ENCODE measurements around the gene BICD1.

DNA sequence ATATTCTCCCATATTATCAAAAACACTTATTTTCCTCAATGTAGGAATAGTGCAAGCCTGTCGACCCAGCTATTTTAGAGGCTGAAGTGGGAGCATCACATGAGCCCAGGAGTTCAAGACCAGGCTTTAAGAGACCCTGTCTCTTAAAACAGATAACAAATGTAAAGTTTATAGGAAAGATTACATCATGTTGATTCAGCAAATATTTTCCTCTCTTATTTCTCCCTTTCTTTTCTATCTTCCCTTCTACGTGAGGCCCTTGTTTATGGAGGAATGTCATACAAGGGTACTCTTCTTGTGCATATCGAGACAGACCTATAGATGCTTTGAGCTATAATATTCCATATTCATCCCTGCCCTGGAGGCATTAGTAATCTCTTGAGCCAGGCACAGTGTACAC is 256.2 kb downstream of the BICD1 start:
- TF ChIP-seq EZH2 (IDR thresholded peaks at IDR 0.05; ENCODE audit: low read depth): no peak
- TF ChIP-seq, protein P1, sequence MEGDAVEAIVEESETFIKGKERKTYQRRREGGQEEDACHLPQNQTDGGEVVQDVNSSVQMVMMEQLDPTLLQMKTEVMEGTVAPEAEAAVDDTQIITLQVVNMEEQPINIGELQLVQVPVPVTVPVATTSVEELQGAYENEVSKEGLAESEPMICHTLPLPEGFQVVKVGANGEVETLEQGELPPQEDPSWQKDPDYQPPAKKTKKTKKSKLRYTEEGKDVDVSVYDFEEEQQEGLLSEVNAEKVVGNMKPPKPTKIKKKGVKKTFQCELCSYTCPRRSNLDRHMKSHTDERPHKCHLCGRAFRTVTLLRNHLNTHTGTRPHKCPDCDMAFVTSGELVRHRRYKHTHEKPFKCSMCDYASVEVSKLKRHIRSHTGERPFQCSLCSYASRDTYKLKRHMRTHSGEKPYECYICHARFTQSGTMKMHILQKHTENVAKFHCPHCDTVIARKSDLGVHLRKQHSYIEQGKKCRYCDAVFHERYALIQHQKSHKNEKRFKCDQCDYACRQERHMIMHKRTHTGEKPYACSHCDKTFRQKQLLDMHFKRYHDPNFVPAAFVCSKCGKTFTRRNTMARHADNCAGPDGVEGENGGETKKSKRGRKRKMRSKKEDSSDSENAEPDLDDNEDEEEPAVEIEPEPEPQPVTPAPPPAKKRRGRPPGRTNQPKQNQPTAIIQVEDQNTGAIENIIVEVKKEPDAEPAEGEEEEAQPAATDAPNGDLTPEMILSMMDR (conservative IDR thresholded peaks at IDR 0.05): no peak

Data from PC-9 (cell line).